Activated T-cell treated with anti-CD3 and anti-CD28 coated beads for 24 hours (primary cell): ENCODE data around the gene ZNF132.

Experiments
- DNase-seq: peaks from one replicate; pipeline ENCODE4 v3.0.0-alpha.2; 2020; ENCODE audit warnings: low read depth

The ZNF132 gene

GRCh38 chr19:58386576-58387337 is 53.2 kb downstream of the ZNF132 start, which contains the start of gene RPS5:
Gene RPS5, plus strand, starts transcription at chr19:58387269. Its CDS starts 869 bp downstream, at chr19:58388138.
- DNase-seq = peak; percentile 93

GRCh38 chr19:58385891-58386575 is 53.9 kb downstream of the ZNF132 start:
- peak; percentile 38 for DNase-seq

GRCh38 chr19:58385313-58385890 is 54.6 kb downstream of the ZNF132 start:
- no peak for DNase-seq

- DNase-seq = no peak
These were observed 56.9 kb downstream of the ZNF132 start for GRCh38 chr19:58382997-58383603.
